GM21360 (cell line): Measurements from ENCODE around the gene ACTL9.

Experiments
- ATAC-seq: cut with Tn5 transposase; IDR thresholded peaks from one replicate; pipeline ENCODE4 v1.9.1; 2021; ENCODE audit warnings: mild to moderate bottlenecking, moderate library complexity; ENCODE audit not compliant: unreplicated experiment

ACTL9 gene

GRCh38 chr19:8648240-8648639 is 50.4 kb downstream of the ACTL9 start:
- no peak for ATAC-seq
